Breast epithelium (tissue), 4 donors: ENCODE results near the gene BRINP3. TPM values are rescaled to one million over a fixed set of nuclear protein-coding genes. Genes with fewer than 3 reads are reported as not detected.
"Not testable (repeated sequence)": the region's sequence is repeated elsewhere in the genome, so short reads cannot be mapped to it uniquely, and the experiment has no call there.

ENCODE experiments used
- DNase-seq, 2 donors: peaks; one replicate each; pipeline ENCODE4 v3.0.0-alpha.2; 2019; ENCODE audit warnings: low spot score in 2 of 2
- H3K27ac ChIP-seq, 2 donors: fragments of 200-600 bp; sonication (generic) in 1 of 2; one replicate each; pipeline ENCODE4 v1.5.1; 2016 to 2019; ENCODE audit warnings: mild to moderate bottlenecking in 1 of 2
- H3K27me3 ChIP-seq, 2 donors: fragments of 200-600 bp; sonication (generic) in 1 of 2; one replicate each; pipeline versions ENCODE4 v1.5.1 to v1.6.0; 2017 to 2019; ENCODE audit warnings: control low read depth in 1 of 2, mild to moderate bottlenecking in 1 of 2
- H3K36me3 ChIP-seq: fragments of 200-600 bp; one replicate; pipeline ENCODE4 v1.5.1; 2019
- H3K4me1 ChIP-seq, 2 donors: fragments of 200-600 bp; sonication (generic); one replicate each; pipeline ENCODE4 v1.5.1; 2016 to 2019; ENCODE audit warnings: control low read depth in 1 of 2
- H3K4me3 ChIP-seq, 3 donors: fragments of 200-600 bp; sonication (generic); 1 replicate in 2 of 3; 2 replicates in 1 of 3; pipeline ENCODE4 v1.5.1; 2016 to 2019; ENCODE audit warnings: mild to moderate bottlenecking in 3 of 3, moderate library complexity in 2 of 3
- H3K9me3 ChIP-seq, 2 donors: fragments of 200-600 bp; sonication (generic) in 1 of 2; one replicate each; pipeline ENCODE4 v1.5.1; 2016 to 2019; ENCODE audit warnings: control low read depth in 1 of 2
- CTCF ChIP-seq, 3 donors: fragments of 450-650 bp; IDR thresholded peaks; one replicate each; pipeline ENCODE4 v1.5.1; 2016 to 2017; ENCODE audit warnings: antibody characterized with exemption in 3 of 3, mild to moderate bottlenecking in 3 of 3, moderate library complexity in 3 of 3
- POLR2A ChIP-seq: fragments of 450-650 bp; IDR thresholded peaks from one replicate; pipeline ENCODE4 v1.6.1; 2016; ENCODE audit warnings: antibody characterized with exemption, mild to moderate bottlenecking, moderate library complexity
- POLR2AphosphoS5 ChIP-seq, 3 donors: sonication (generic); formaldehyde crosslinking; IDR thresholded peaks; one replicate each; pipeline ENCODE4 v1.6.1; 2017; ENCODE audit warnings: antibody characterized with exemption in 3 of 3
- intact Hi-C: fragments of 100-400 bp; cut with DNase I; formaldehyde crosslinking; loops from one replicate; pipeline ENCODE4 v1.15.1; 2023; ENCODE audit warnings: low total_unique reads
- total RNA-seq, 3 donors: library from RNA; depleted of rRNA; stranded (reverse); fragments of >200 nt; gene quantifications; one replicate each; pipeline ENCODE4 v1.1.0, GENCODE V29; 2016

Gene BRINP3
- total RNA-seq, 3 donors from 2014 or later = 0.29 to 3.6 TPM; not detected in 1

DNA sequence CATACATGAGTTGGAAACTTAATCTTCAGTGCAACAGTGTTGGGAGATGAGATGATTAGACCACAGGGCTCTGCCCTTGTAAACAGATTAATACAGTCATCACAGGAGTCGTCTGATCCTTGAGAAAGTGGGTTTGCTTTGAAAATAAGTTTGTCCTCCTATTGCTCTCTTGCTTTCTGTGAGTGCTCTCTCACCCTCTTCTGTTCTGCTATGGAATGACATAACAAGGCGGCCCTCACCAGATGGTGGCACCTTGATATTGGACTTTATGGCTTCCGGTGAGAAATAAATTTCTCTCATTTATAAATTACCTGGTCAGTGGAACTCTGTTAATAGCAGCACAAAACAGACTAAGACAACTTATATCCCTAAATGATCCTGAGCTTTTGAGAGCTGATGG is 353.6 kb downstream of the BRINP3 start:
- Histone ChIP-seq H3K27me3 (no peaks in the 10 kb centered on the region), H3K9me3 (no peaks in the 10 kb centered on the region), H3K36me3 (peaks cover 3% of the 10 kb centered on the region), H3K4me3 (no peak overlapping the region), H3K4me1 (no peaks in the 10 kb centered on the region), H3K27ac (no peak overlapping the region)
- DNase-seq = no peak
- TF ChIP-seq POLR2AphosphoS5 (IDR thresholded peaks at IDR 0.05) = no peak
- TF ChIP-seq POLR2A = no peak
- TF ChIP-seq CTCF (IDR thresholded peaks at IDR 0.05) = no peak
- intact Hi-C loops = no loop called here

DNA sequence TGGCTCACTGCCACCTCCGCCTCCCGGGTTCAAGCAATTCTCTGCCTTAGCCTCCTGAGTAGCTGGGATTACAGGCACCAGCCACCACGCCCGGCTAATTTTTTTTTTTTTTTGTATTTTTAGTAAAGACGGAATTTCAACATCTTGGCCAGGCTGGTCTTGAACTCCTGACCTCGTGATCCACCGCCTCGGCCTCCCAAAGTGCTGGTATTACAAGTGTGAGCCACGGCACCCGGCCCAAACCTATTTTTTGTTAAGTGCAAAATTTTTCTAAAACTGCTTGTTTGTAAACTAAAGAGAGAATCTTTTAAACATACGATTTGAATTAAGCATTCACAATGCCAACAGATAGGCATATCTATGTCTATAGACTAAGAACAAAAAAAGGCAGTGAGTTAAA is 357.1 kb downstream of the BRINP3 start:
- H3K27ac ChIP-seq, H3K4me1 ChIP-seq, intact Hi-C loops, H3K36me3 ChIP-seq, DNase-seq, H3K9me3 ChIP-seq, H3K4me3 ChIP-seq, H3K27me3 ChIP-seq: not testable (repeated sequence)

DNA sequence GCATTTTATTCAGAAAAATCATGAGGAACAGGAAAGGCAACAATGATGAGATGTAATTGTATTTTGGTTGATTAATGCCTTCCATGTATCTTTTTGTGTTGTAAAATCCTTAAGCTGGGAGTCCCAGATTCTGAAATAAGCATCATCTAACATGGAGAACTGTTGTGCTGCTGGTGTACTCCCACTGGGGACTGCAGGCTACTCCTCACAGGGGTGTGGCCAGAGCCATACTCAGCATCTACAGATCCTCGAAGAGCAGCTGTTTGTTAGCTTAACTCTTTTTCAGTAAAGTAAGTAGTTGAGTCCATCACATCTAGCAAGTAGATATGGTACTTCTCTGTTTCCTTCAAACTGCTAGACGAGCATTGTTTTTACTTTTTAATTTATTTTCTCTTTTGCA is 358.0 kb downstream of the BRINP3 start:
- Histone ChIP-seq H3K9me3 (no peaks in the 10 kb centered on the region), H3K36me3 (no peaks in the 10 kb centered on the region), H3K27me3 (no peaks in the 10 kb centered on the region), H3K27ac (no peak overlapping the region), H3K4me3 (no peak overlapping the region), H3K4me1 (no peaks in the 10 kb centered on the region)
- TF ChIP-seq POLR2AphosphoS5 (IDR thresholded peaks at IDR 0.05) = no peak
- no peak for DNase-seq
- intact Hi-C loops = no loop called here

- DNase-seq = no peak
- no peak for TF ChIP-seq CTCF (IDR thresholded peaks at IDR 0.05)
- TF ChIP-seq POLR2AphosphoS5 (IDR thresholded peaks at IDR 0.05) = no peak
- no peak for TF ChIP-seq POLR2A
- H3K27me3 ChIP-seq = no peaks in the 10 kb centered on the region
- no peak overlapping the region for H3K27ac ChIP-seq
- intact Hi-C loops = no loop called here
- no peaks in the 10 kb centered on the region for H3K9me3 ChIP-seq
- H3K4me3 ChIP-seq = no peak overlapping the region
- no peaks in the 10 kb centered on the region for H3K36me3 ChIP-seq
- H3K4me1 ChIP-seq = no peaks in the 10 kb centered on the region
These were observed 360.7 kb downstream of the BRINP3 start for GRCh38 chr1:190116921-190117320.

GRCh38 chr1:190104961-190105360 is 372.7 kb downstream of the BRINP3 start:
- no peak for DNase-seq
- Histone ChIP-seq H3K36me3 (no peaks in the 10 kb centered on the region), H3K27ac (no peak overlapping the region), H3K9me3 (no peaks in the 10 kb centered on the region), H3K27me3 (no peaks in the 10 kb centered on the region), H3K4me3 (no peak overlapping the region), H3K4me1 (no peaks in the 10 kb centered on the region)
- TF ChIP-seq POLR2AphosphoS5 (IDR thresholded peaks at IDR 0.05) (no peak), CTCF (IDR thresholded peaks at IDR 0.05) (no peak), POLR2A (no peak)
- intact Hi-C loops = loop anchor here (10.0 kb wide), 1 partner anchor 1750 kb away; no protein-coding TSS in a partner anchor

- intact Hi-C loops = loop anchor here (10.0 kb wide), 1 partner anchor 1752 kb away; no protein-coding TSS in a partner anchor
- Histone ChIP-seq H3K4me1 (no peaks in the 10 kb centered on the region), H3K27ac (no peak overlapping the region), H3K27me3 (no peaks in the 10 kb centered on the region), H3K36me3 (no peaks in the 10 kb centered on the region), H3K9me3 (no peaks in the 10 kb centered on the region), H3K4me3 (no peak overlapping the region)
- no peak for DNase-seq
- TF ChIP-seq POLR2AphosphoS5 (IDR thresholded peaks at IDR 0.05) (no peak), CTCF (IDR thresholded peaks at IDR 0.05) (no peak), POLR2A (no peak)
These were observed 374.8 kb downstream of the BRINP3 start for GRCh38 chr1:190102757-190103326.
